HG03025 (cell line): Measurements from ENCODE around the gene CMTM2.
"Not testable (repeated sequence)": the region's sequence is repeated elsewhere in the genome, so short reads cannot be mapped to it uniquely, and the experiment has no call there.

Experiments used
- ATAC-seq: cut with Tn5 transposase; IDR thresholded peaks from one replicate; pipeline ENCODE4 v1.9.1; 2021; ENCODE audit warnings: mild to moderate bottlenecking, moderate library complexity; ENCODE audit not compliant: unreplicated experiment, low FRiP score

The CMTM2 gene

GRCh38 chr16:66552286-66553177 is 26.7 kb upstream of the CMTM2 start, which contains the start of gene CKLF:
TSS of gene CKLF (plus strand) at chr16:66552576. CDS start at chr16:66552716, 140 bp downstream.
- peak; percentile 63 for ATAC-seq

- ATAC-seq = no peak
Measured at GRCh38 chr16:66553223-66553622, 26.0 kb upstream of the CMTM2 start.

- ATAC-seq = no peak
Measured at GRCh38 chr16:66554021-66554420, 25.2 kb upstream of the CMTM2 start.

GRCh38 chr16:66554495-66554894 is 24.8 kb upstream of the CMTM2 start:
- no peak for ATAC-seq

GRCh38 chr16:66560107-66560506 is 19.2 kb upstream of the CMTM2 start:
- ATAC-seq = no peak

GRCh38 chr16:66561381-66562080 is 17.7 kb upstream of the CMTM2 start:
- ATAC-seq = no peak

GRCh38 chr16:66562409-66562808 is 16.9 kb upstream of the CMTM2 start:
- no peak for ATAC-seq

- no peak for ATAC-seq
Measured at GRCh38 chr16:66562986-66563385, 16.3 kb upstream of the CMTM2 start.

GRCh38 chr16:66563574-66564334 is 15.5 kb upstream of the CMTM2 start:
- no peak for ATAC-seq

- no peak for ATAC-seq
Measured at GRCh38 chr16:66566051-66566901, 13.0 kb upstream of the CMTM2 start, which contains the start of gene CMTM1. TSS of gene CMTM1 (plus strand) at chr16:66566439. CDS start at chr16:66566514, 75 bp downstream.

GRCh38 chr16:66567270-66567669 is 12.0 kb upstream of the CMTM2 start:
- not testable (repeated sequence) for ATAC-seq

GRCh38 chr16:66568355-66568754 is 10.9 kb upstream of the CMTM2 start:
- ATAC-seq = no peak

GRCh38 chr16:66569131-66569530 is 10.1 kb upstream of the CMTM2 start:
- ATAC-seq = no peak

- ATAC-seq = no peak
Measured at GRCh38 chr16:66569827-66570405, 9.3 kb upstream of the CMTM2 start.

- no peak for ATAC-seq
Measured at GRCh38 chr16:66572356-66572755, 6.9 kb upstream of the CMTM2 start.

- no peak for ATAC-seq
Measured at GRCh38 chr16:66574081-66574480, 5.2 kb upstream of the CMTM2 start.

GRCh38 chr16:66574531-66574930 is 4.7 kb upstream of the CMTM2 start:
- ATAC-seq = no peak

- no peak for ATAC-seq
Measured at GRCh38 chr16:66575060-66575459, 4.2 kb upstream of the CMTM2 start.

GRCh38 chr16:66576296-66576695 is 3.0 kb upstream of the CMTM2 start:
- no peak for ATAC-seq
